Right forelimb (tissue), 1 donor: ENCODE results near the gene TSPO.

Experiments used
- DNase-seq: peaks from one replicate; pipeline ENCODE4 v3.0.0-alpha.2; 2018

Gene TSPO

GRCh38 chr22:43181321-43182076 lies 30.1 kb downstream of the TSPO start:
- DNase-seq, result no peak

- DNase-seq, result no peak
Observed at GRCh38 chr22:43182118-43182517, 30.8 kb downstream of the TSPO start.

GRCh38 chr22:43182726-43183125 lies 31.4 kb downstream of the TSPO start:
- DNase-seq, result no peak

- no peak for DNase-seq
Observed at GRCh38 chr22:43183496-43184277, 32.3 kb downstream of the TSPO start.

- peak; percentile 66 for DNase-seq
Observed at GRCh38 chr22:43185860-43186261, 34.5 kb downstream of the TSPO start.

GRCh38 chr22:43186272-43187170 lies 35.2 kb downstream of the TSPO start, which contains the start of gene TTLL12:
Gene TTLL12, minus strand, starts transcription at chr22:43187134. Its CDS starts 65 bp downstream, at chr22:43187069.
- peak; percentile 80 for DNase-seq

GRCh38 chr22:43187171-43188099 lies 36.1 kb downstream of the TSPO start:
- DNase-seq, result peak; percentile 98

- no peak for DNase-seq
Observed at GRCh38 chr22:43188829-43189545, 37.6 kb downstream of the TSPO start.

GRCh38 chr22:43191831-43192230 lies 40.5 kb downstream of the TSPO start:
- DNase-seq, result no peak

- no peak for DNase-seq
Observed at GRCh38 chr22:43197271-43197941, 46.0 kb downstream of the TSPO start.

GRCh38 chr22:43198126-43198525 lies 46.8 kb downstream of the TSPO start:
- no peak for DNase-seq

GRCh38 chr22:43198936-43199335 lies 47.6 kb downstream of the TSPO start:
- DNase-seq, result no peak

- DNase-seq, result no peak
Observed at GRCh38 chr22:43199541-43199940, 48.2 kb downstream of the TSPO start.

- no peak for DNase-seq
Observed at GRCh38 chr22:43200031-43200430, 48.7 kb downstream of the TSPO start.

- DNase-seq, result no peak
Observed at GRCh38 chr22:43200555-43200954, 49.2 kb downstream of the TSPO start.

- DNase-seq, result no peak
Observed at GRCh38 chr22:43201486-43202219, 50.3 kb downstream of the TSPO start.

- DNase-seq, result no peak
Observed at GRCh38 chr22:43202326-43202725, 51.0 kb downstream of the TSPO start.

GRCh38 chr22:43202756-43203410 lies 51.5 kb downstream of the TSPO start:
- DNase-seq, result no peak

GRCh38 chr22:43203471-43203981 lies 52.2 kb downstream of the TSPO start:
- DNase-seq, result no peak
